ENCODE measurements around the gene NEURL1B.

GRCh38 chr5:172637110-172637580, 3.9 kb upstream of the NEURL1B start:
- no peak for TF ChIP-seq EP300 (IDR thresholded peaks at IDR 0.05)
- TF ChIP-seq CTCF (IDR thresholded peaks at IDR 0.05) = no peak

Data from gastroesophageal sphincter (tissue), 3 donors.